Testis (tissue), 2 donors: Measurements from ENCODE around the gene ADGRD1.

Experiments
- CTCF ChIP-seq, 3 experiments: fragments of 450-650 bp in 2 of 3; fragments of 200-600 bp in 1 of 3; sonication (generic) in 1 of 3; IDR thresholded peaks; one replicate each; pipeline ENCODE4 v1.5.1; 2016 to 2019; ENCODE audit warnings: antibody characterized with exemption in 3 of 3, mild to moderate bottlenecking in 2 of 3, moderate library complexity in 1 of 3
- POLR2A ChIP-seq: fragments of 450-650 bp; IDR thresholded peaks from one replicate; pipeline ENCODE4 v1.6.1; 2017; ENCODE audit warnings: antibody characterized with exemption, mild to moderate bottlenecking, moderate library complexity

GRCh38 chr12:131076791-131077747 is 123.4 kb downstream of the ADGRD1 start:
- TF ChIP-seq CTCF (IDR thresholded peaks at IDR 0.05) (no peak), POLR2A (no peak)
